Measurements from ENCODE around the gene SRP19. TPM values are rescaled to one million over a fixed set of nuclear protein-coding genes. Genes with fewer than 3 reads are reported as not detected.

The SRP19 gene
- total RNA-seq, 1 experiment from 2014 or later, result 65.5 TPM

DNA sequence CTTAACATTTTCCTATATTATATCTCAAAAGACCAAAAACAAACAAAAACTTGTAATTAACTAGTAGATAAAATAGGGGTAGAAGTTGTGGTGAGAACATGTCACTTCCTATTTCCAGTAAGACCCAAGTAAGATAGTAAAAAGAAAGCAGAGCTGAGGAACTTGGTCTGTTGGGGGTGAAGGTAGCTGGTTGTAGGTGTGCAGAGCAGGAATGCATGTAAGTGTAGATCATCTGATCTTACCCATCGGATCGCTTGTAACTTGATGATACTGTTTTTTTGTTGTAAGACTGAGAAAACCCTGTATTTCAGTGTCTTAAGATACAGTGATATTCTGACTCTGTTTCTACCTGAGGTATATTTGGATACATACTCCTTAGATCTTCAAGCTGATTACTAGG is 5.7 kb downstream of the SRP19 start:
- H3K27ac Mint-ChIP-seq (ENCODE audit: unreplicated experiment), result no peak overlapping the region
- CTCF ChIA-PET, result no interaction called here

GRCh38 chr5:112867411-112867810 is 6.3 kb downstream of the SRP19 start:
- intact Hi-C loops (cut with micrococcal nuclease; ENCODE audit: unreplicated experiment), result loop anchor here (10.0 kb wide), 1 partner anchor 97 kb away; no protein-coding TSS in a partner anchor
- Mint-ChIP-seq H3K27me3 (ENCODE audit: unreplicated experiment) (no peaks in the 10 kb centered on the region), H3K36me3 (ENCODE audit: insufficient read depth, unreplicated experiment) (peaks cover 68% of the 10 kb centered on the region), H3K4me1 (ENCODE audit: low read depth, unreplicated experiment) (peaks cover 15% of the 10 kb centered on the region), H3K9me3 (ENCODE audit: low read depth, unreplicated experiment) (no peaks in the 10 kb centered on the region), H3K4me3 (ENCODE audit: low read depth, unreplicated experiment) (no peak overlapping the region), H3K27ac (ENCODE audit: unreplicated experiment) (no peak overlapping the region)
- DNase-seq, result no peak
- no TSS peak for BruUV-seq (replicated peaks)
- no peak for TF ChIP-seq CTCF (IDR thresholded peaks at IDR 0.05; ENCODE audit: unreplicated experiment)
- CTCF ChIA-PET, result no interaction called here

More for the DNA sequence above, 5.7 kb downstream of the SRP19 start:
- no peak for DNase-seq
- Mint-ChIP-seq H3K27me3 (ENCODE audit: unreplicated experiment) (no peaks in the 10 kb centered on the region), H3K4me3 (ENCODE audit: low read depth, unreplicated experiment) (no peak overlapping the region), H3K4me1 (ENCODE audit: low read depth, unreplicated experiment) (peaks cover 19% of the 10 kb centered on the region), H3K9me3 (ENCODE audit: low read depth, unreplicated experiment) (no peaks in the 10 kb centered on the region), H3K36me3 (ENCODE audit: insufficient read depth, unreplicated experiment) (peaks cover 74% of the 10 kb centered on the region)
- no peak for TF ChIP-seq CTCF (IDR thresholded peaks at IDR 0.05; ENCODE audit: unreplicated experiment)
- BruUV-seq (replicated peaks), result no TSS peak
- intact Hi-C loops (cut with micrococcal nuclease; ENCODE audit: unreplicated experiment), result loop anchor here (10.0 kb wide), 1 partner anchor 98 kb away; no protein-coding TSS in a partner anchor

GRCh38 chr5:112869948-112870347 is 8.9 kb downstream of the SRP19 start:
- peaks cover 65% of the 10 kb centered on the region for H3K36me3 Mint-ChIP-seq (ENCODE audit: insufficient read depth, unreplicated experiment)
- H3K9me3 Mint-ChIP-seq (ENCODE audit: low read depth, unreplicated experiment), result no peaks in the 10 kb centered on the region
- TF ChIP-seq CTCF (IDR thresholded peaks at IDR 0.05; ENCODE audit: unreplicated experiment), result no peak
- intact Hi-C loops (cut with micrococcal nuclease; ENCODE audit: unreplicated experiment), result loop anchor here (10.0 kb wide), 1 partner anchor 95 kb away; no protein-coding TSS in a partner anchor
- no peak for DNase-seq
- H3K4me3 Mint-ChIP-seq (ENCODE audit: low read depth, unreplicated experiment), result no peak overlapping the region
- BruUV-seq (replicated peaks), result no TSS peak
- H3K4me1 Mint-ChIP-seq (ENCODE audit: low read depth, unreplicated experiment), result no peaks in the 10 kb centered on the region
- no peak overlapping the region for H3K27ac Mint-ChIP-seq (ENCODE audit: unreplicated experiment)
- no peaks in the 10 kb centered on the region for H3K27me3 Mint-ChIP-seq (ENCODE audit: unreplicated experiment)
- CTCF ChIA-PET, result interaction anchor here (0.6 kb wide), 1 partner anchor 140 kb away, joined by 6 read pairs; no protein-coding TSS in a partner anchor

DNA sequence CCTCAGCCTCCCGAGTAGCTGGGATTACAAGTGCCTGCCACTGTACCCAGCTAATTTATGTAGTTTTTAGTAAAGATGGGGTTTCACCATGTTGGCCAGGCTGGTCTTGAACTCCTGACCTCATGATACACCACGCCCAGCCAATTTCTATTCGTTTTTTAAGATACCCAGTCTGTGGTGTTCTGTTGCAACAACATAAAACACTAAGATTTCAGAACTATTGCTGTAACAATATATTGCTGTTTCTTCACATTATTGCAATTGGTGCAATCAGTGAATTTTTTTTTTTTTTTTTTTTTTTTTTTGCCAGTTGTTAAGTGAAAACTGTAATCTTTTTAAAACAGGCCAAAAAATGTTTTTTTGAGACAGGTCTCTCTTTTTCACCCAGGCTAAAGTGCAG is 9.9 kb downstream of the SRP19 start:
- BruUV-seq (replicated peaks), result no TSS peak
- Mint-ChIP-seq H3K9me3 (ENCODE audit: low read depth, unreplicated experiment) (no peaks in the 10 kb centered on the region), H3K27ac (ENCODE audit: unreplicated experiment) (no peak overlapping the region), H3K27me3 (ENCODE audit: unreplicated experiment) (no peaks in the 10 kb centered on the region), H3K4me1 (ENCODE audit: low read depth, unreplicated experiment) (no peaks in the 10 kb centered on the region), H3K4me3 (ENCODE audit: low read depth, unreplicated experiment) (no peak overlapping the region), H3K36me3 (ENCODE audit: insufficient read depth, unreplicated experiment) (peaks cover 66% of the 10 kb centered on the region)
- DNase-seq, result no peak
- intact Hi-C loops (cut with micrococcal nuclease; ENCODE audit: unreplicated experiment), result no loop called here
- no peak for TF ChIP-seq CTCF (IDR thresholded peaks at IDR 0.05; ENCODE audit: unreplicated experiment)
- CTCF ChIA-PET, result no interaction called here
